Daoy (cell line): ENCODE data around the gene AHSA1. TPM values are rescaled to one million over a fixed set of nuclear protein-coding genes. Genes with fewer than 3 reads are reported as not detected.
A peak's percentile ranks its signal among the peaks of the same experiment; 100 is the strongest.
"Not testable (repeated sequence)": the region's sequence is repeated elsewhere in the genome, so short reads cannot be mapped to it uniquely, and the experiment has no call there.

Experiments
- DNase-seq: peaks from one replicate; pipeline ENCODE4 v3.0.0-alpha.2; 2015; ENCODE audit warnings: low read depth
- total RNA-seq: library from RNA; depleted of rRNA; stranded (reverse); fragments of >200 nt; shearing (Covaris generic); gene quantifications from 2 replicates; pipeline ENCODE4 v1.2.3, GENCODE V29; 2014; rRNA removed

The AHSA1 gene
- 440 and 534 TPM in 2 replicates for total RNA-seq

DNA sequence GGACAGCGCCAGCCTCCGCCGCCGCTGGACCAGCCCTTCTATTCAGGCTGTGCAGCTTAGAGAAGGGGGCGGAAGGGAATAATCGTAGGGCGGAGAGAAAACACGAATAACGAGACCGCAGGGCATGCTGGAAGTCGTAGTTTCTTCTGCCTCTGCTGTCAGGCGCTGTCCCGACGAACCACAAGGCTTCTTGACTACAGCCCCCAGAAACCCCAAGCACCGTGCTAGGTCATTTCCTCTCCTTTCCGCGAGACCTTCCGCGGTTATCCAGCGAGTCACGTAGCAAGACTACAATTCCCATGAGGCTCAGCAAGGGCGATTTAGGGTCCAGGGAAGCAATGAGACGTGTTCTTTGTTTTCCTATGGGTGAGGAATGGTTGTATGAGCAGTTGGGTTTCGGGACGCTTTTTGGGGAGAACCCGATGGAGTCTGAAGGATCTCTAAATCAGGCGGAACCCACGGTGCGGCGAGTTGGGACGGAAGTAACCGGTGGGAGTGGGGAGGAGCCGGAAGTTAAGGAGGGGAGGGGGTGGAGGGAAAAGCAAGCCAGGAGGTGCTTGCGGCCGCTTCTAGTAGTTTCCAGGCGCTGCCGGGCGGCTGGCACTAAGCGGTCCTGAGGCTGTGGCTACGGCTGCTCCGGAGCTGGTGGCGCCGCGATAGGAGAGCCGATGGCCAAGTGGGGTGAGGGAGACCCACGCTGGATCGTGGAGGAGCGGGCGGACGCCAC is at the start of gene AHSA1, which contains the start of gene VIPAS39:
Gene AHSA1 (plus strand): TSS at position 572 of the 727 bp plus-strand sequence. CDS start 97 bp downstream, at position 669.
Gene VIPAS39 (minus strand): TSS at position 80 of the 727 bp plus-strand sequence. CDS start 3,499 bp downstream, outside the sequence.
- peak; percentile 100 for DNase-seq

DNA sequence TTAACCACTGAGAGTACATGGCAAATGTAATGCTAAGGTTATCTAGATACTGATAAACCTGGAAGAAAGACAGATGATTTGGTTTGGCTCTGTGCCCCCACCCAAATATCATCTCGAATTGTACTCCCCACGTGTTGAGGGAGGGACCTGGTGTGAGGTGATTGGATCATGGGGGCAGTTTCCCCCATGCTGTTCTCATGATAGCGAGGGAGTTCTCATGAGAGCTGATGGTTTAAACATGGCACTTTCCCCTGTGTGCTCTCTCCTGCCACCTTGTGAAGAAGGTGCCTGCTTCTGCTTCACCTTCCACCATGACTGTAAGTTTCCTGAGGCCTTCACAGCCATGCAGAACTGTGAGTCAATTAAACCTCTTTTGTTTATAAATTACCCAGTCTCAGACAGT is 48.8 kb upstream of the AHSA1 start:
- DNase-seq = peak; percentile 19

DNA sequence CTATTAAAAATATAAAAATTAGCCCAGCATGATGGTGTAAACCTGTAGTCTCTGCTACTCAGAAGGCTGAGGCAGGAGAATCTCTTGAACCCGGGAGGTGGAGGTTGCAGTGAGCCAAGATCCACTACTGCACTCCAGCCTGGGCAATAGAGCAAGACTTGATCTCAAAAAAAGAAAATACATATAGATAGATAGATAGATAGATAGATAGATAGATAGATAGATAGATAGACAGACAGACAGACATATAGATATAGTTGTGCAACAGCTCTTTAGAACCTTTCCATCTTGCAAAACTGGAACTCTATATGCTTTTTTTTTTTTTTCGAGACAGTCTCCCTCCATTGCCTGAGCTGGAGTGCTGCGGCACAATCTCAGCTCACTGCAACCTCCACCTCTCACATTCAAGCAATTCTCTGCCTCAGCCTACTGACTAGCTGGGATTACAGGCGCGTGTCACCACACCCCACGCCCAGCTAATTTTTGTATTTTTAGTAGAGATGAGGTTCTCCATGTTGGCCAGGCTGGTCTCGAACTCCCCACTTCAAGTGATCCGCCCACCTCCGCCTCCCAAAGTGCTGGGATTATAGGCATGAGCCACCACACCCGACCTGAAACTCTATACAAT is 42.4 kb upstream of the AHSA1 start:
- DNase-seq = not testable (repeated sequence)

DNA sequence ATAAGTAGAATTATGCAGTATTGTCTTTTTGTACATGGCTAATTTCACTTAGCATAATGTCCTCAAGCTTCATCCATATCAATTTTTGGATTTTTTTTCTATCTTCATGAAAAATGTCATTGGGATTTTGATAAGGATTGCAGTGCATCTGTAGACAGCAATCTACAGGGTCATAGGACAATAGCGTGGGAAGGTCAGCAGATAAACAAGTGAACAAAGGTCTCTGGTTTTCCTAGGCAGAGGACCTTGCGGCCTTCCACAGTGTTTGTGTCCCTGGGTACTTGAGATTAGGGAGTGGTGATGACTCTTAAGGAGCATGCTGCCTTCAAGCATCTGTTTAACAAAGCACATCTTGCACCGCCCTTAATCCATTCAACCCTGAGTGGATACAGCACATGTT is 41.8 kb upstream of the AHSA1 start:
- DNase-seq = not testable (repeated sequence)

DNA sequence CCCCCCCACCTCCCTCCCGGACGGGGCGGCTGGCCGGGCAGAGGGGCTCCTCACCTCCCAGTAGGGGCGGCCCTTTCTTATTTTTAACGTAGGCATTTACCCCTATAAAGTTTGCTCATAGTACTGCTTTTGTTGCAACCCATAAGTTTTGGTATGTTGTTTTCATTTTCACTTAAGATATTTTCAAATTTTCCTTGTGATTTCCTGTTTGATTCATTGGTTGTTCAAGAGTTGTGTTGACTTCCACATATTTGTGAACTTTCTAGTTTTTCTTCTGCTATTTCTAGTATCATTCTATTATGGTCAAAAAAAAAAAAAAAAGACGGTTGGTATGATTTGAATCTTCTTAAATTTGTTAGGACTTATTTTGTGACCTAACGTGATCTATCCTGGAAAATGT is 41.1 kb upstream of the AHSA1 start:
- no peak for DNase-seq

DNA sequence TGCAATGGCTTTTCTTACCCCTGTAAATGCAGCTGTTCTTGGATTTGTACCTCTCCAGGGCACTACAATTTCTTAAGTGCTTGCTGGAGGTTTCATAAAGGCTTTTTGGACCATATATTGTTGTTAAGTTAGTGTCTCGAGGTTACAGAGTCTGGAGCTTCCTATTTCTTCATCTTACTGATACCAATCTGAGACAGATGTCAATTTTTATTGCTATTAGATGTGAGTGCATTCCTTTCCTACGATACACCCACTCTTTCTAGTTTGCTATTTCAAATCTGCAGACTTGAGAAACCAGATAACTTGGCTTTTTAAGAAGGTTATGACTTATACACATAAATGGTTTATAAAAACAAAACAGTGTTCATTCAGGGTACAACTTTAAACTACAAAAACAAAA is 36.7 kb upstream of the AHSA1 start:
- no peak for DNase-seq

DNA sequence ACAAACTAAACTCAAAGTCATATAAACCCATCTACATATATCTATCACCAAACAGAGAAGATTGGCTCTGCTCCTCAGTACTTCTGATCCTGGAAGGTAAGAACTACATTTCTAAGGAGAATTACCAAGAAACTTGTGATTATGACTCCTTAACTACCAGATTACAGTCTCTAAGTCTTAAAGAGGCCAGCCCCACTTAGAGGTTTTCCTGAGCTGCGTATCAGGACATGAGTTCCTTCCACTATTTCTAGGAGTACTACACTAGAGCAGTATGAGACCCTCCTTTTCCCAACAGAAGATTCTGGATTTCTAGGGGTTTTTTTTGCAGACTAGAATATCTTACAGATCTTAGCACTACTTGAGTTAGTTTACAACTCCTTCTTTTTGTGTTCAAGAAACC is 34.5 kb upstream of the AHSA1 start, which contains the start of gene NOXRED1:
Gene NOXRED1 (minus strand): TSS at position 101 of the 400 bp plus-strand sequence. CDS start 634 bp downstream, outside the sequence.
- no peak for DNase-seq

DNA sequence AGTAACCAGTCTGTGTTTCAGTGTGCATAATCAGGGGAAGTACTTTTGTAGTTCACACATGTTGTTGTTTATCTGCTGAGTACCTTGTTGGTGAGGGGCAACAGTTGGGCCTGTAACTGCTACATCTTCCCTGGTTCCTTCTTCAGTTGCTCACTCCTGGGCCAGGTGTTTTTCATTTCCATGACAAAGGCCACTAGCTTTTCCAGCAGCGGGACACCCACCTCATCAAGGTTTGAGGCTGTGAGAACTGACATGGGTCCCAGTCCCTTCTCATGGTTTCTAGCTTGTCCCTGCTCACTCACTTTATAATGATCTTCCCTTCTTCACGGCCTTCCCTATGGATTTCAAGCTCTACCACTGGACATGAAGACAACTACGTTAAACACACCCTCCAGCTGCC is 33.0 kb upstream of the AHSA1 start:
- DNase-seq = no peak

DNA sequence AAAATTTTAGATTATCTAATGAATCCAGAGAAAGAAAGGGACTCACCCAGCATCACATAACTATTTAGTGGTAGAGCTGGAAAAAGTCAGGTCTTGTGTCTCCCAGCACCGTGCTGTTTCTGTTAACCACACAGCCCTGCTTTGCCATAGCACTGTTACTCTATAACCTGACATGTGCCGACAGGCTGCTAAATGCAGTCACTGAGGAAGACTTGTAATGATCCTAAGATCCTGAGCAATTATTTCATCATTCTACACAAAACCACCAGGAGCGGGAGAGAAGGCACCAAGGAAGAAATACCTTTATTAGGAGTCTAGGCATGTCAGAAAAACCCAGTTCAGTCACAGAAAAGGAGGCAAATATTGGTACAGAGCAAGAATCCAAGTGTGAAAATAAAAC is 31.5 kb upstream of the AHSA1 start:
- no peak for DNase-seq

DNA sequence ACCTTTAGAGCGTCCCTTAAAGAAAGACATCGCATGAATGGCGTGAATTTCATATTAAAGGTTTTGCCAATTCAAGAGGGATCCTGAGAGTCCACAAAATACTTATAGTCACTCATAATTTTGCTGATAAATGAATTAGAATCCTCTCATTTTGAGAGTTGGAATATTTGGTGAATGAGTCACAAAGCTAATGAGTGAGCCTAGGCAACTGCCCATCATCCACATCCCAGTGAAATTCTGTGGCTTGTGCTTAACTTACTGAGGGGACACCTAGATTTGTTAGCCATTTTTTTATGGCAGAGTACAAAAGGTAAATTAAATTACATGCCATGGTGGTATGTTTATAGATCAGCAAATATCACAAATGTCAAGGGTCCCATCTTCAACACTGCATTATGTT is 21.9 kb upstream of the AHSA1 start:
- no peak for DNase-seq

DNA sequence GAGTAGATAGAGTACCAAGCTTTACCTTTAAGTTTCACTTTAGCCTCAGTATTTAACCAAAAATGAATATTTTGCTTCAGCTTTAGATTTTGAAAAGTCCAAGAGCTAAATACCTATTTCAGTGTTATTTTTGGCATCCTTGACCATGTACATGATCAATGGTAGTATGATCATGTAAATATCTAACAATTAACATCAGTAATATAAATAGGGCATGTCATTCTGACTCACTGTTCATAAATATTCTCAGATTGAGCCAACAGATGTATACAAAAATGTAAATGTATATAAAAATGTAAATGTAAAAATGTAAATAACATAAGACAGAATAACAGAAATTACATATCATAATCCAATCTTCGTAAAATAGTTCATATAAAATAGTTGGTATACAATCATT is 19.3 kb upstream of the AHSA1 start:
- no peak for DNase-seq

DNA sequence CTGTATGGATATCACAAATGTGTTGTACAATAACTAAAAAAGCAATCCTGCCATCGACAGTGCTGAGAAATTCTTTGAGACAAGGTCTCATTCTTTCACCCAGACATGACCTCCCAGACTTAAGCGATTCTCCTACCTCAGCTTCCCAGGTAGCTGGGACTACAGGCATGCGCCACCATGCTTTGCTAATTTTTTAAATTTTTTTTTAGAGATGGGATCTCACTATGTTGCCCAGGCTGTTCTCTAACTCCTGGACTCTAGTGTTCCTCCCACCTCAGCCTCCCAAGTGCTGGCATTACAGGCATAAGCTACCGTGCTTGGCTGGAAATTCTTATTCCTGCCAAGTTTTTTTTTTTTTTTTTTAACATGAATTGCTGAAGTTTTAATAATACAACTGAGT is 18.0 kb upstream of the AHSA1 start:
- DNase-seq = no peak

DNA sequence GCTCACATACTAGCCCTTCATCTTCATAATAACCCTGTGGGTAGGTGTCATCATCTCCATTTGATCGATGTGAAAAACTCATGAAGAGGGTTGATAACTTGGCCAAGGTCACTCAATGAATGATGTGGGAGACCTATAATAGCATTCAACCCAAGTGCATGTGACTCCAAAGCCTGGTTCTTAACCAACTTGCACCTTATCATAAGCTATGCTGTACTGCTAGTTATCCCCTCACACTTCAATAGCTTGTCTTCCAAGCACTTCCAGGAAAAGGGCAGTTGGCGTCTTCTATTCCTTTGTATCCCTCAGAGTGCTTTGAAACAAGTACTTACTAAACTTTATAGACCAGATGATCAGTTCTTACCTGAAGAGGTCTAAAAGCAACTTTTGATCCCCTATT is 15.7 kb upstream of the AHSA1 start:
- no peak for DNase-seq

DNA sequence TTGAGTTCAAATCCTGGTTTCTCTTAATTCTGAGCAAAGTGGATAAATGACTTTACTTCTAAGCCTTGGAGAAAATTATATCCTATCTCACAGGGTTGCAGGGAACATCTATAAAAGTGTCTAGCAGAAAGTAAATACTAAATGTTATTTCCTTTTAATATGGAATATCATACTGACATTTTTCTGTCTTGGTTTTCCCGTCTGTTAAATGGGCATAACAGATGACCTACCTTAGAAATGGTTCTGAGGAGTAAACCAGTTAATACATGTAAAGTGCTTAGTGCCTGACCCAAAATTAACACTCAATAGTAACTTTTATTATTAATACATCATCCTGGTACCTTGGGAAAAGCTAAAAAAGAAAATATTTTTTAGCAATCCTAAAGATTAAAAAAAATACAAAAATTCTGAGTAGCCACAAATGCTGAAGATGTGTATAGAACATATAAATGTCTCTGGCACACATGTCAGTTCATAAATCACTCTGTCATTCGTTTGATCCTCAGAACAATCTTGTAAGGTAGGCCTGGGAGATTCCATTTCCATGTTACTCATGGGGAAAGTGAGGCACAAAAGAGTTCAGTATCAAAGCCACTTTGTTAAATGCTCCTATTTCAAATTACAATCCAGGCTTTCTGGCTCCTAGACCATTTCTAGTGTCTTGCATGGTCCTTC is 1.8 kb upstream of the AHSA1 start:
- DNase-seq = no peak

DNA sequence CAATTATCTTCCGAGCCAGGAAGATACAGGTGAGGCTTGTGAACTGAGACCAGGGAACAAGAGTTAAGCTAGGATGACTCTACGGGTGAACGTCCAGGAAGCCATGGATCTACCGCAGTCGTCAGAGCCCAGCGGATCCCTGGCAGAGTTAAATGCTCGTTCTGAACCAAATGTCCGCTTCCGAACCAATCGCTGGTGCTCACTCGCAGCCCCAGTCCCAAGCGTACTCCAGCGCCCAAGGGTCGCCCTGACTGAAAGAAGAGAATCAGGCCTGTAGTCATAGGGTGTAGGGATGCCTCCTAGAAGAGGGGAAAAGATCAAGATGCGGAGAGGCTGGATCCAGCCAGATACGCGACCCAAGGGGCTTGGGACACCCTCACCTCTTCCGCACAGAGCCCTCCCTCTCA is 775 bp upstream of the AHSA1 start:
- no peak for DNase-seq

DNA sequence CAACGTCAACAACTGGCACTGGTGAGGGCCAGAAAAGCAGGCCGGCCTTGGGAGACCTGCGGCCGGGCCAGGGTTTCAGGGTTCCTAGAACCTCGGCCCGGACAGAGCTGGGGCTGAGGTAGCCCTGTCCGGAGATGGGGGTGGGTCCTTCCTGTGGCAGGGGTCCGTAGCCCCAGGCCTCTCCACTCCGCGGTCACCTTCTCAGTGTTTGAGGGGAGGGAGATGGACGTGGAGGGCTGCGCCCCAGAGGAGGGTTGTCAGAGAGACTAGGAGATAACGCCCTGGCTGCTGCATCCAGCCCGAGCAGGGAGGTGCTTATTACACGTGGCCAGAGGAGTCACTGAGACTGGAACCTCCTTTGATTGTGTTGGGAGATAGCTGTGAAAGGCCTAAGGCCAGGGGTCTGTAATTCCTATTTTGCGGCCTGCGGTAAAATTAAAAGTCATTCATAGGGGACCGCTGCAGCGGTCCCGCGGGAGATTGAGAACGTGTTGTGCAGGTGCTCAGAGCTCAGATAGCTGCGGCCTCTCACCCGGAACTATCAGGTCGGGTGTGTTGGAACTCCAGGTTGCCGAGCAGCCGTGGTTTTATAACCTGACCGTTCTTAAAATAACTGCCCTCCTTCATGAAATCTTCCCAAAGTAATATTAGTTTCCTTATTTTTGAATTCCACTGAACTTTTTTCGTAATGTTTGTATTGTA is 507 bp downstream of the AHSA1 start:
- peak; percentile 46 for DNase-seq

DNA sequence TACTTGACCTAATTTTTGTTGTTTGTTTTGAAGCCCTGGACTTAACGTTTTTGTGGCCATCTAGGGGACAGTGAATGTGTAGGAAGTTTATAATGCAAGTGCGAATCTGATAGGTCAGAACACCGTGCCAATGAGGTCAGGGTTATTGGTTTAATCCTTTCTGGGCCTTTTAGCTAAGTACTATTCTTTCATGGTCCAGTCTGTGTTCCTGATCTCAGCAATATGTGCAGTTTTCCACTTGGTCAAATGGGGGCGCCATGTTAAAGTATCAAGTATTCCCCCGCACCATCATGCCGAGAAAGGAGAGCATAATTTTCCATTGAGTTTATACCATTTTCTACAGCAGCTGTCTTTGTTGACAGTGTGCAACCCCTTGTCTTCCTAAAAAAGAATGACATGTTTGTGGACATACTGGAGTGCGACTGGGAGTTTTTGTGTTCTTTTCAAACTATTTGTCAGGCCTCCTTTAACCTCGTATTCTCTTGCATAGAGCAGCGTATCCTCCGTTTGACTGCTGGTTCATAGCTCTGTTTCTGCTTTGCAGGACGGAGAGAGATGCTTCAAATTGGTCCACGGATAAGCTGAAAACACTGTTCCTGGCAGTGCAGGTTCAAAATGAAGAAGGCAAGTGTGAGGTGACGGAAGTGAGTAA is 1.3 kb downstream of the AHSA1 start:
- peak; percentile 59 for DNase-seq

DNA sequence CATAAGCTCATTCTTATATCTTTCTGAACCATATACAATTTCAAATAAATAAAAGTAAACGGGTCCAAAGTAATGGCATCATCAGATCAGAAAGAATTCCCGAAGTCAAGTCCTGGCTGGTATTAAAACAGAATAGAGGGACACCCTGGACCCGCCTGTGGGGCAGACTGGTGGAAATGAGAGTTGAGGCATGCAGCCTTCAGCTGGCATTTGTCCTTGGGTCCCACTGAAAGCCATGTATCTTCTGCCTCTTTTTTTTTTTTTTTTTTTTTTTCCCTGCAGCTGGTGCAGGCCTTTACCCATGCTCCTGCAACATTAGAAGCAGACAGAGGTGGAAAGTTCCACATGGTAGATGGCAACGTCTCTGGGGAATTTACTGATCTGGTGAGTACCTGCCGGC is 9.9 kb downstream of the AHSA1 start:
- DNase-seq = no peak

DNA sequence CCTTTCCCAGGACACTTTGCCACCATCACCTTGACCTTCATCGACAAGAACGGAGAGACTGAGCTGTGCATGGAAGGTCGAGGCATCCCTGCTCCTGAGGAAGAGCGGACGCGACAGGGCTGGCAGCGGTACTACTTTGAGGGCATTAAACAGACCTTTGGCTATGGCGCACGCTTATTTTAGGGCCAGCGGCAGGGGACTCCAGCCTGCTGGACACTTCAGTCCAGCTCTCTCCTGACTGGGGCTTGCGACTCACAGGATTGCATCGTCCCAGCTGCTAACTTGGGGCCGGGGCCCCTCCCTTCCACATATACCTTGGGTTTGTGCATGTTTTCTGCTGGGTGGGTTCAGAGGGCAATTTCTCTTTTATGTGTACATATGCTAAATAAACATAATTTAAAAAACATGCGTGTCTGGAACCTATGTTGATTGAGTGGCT is 11.2 kb downstream of the AHSA1 start:
- DNase-seq = no peak

DNA sequence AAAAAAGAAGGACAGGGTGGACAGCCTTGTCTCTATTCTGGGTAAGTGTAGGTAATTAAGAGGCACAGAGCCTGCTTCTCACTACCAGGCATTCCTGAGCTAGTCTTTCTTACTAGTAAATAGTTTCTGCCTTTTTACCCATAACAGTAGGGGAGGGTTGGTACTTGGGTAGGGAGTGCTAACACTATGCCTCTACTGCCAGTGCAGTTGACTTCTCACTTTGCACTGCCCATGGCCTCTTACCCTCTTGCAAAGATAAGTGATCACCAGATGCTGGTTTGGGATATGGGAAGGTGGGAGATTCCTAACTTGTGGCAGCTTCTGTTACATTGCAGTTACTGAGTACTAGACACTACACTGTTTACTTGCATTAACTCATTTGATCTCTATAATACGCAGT is 11.6 kb downstream of the AHSA1 start:
- DNase-seq = no peak

DNA sequence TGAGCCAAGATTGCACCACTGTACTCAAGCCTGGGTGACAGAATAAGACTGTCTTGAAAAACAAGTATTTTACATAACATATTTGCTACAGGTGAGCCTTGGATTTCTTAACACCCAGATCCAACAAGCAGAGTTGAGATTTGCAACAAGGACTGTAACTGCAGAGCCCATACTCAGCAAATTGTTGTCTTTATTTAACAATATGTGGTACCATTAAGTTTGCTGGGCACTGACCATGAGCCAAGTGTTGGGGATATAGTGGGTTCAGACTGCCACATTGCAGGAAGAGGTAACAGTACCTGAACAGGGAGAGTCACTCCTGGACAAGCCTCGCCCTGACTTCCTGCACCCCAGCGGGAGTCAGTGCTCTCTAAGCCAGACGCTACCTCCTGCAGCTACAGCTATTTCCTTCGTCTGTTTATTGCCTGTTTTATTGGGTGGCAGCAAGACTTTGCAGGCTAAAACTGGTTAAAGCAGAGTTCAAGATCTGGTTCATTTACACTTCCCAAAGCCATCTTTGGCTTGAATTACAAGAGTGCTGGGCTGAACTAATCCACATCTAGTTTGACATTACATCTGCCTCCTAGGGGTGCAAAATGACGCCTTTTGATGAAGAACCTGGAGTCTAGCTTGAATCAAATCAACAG is 12.5 kb downstream of the AHSA1 start:
- DNase-seq = no peak
